Upper lobe of right lung (tissue), 1 donor: ENCODE measurements around the gene RGS3. TPM values are rescaled to one million over a fixed set of nuclear protein-coding genes. Genes with fewer than 3 reads are reported as not detected.
A peak's percentile ranks its signal among the peaks of the same experiment; 100 is the strongest.

Source experiments
- ATAC-seq: fragments of 200-7000 bp; cut with Tn5 transposase; one replicate; pipeline ENCODE4 v1.9.1; 2020; ENCODE audit warnings: mild to moderate bottlenecking, moderate library complexity
- DNase-seq: peaks from one replicate; pipeline ENCODE4 v3.0.0-alpha.2; 2020
- H3K27ac ChIP-seq: fragments of 200-600 bp; one replicate; pipeline ENCODE4 v1.8.0; 2022
- H3K27me3 ChIP-seq: fragments of 200-600 bp; one replicate; pipeline ENCODE4 v1.8.0; 2022; ENCODE audit warnings: mild to moderate bottlenecking
- H3K36me3 ChIP-seq: fragments of 200-600 bp; one replicate; pipeline ENCODE4 v1.8.0; 2022
- H3K4me1 ChIP-seq: fragments of 200-600 bp; one replicate; pipeline ENCODE4 v1.8.0; 2022
- H3K4me3 ChIP-seq: fragments of 200-600 bp; one replicate; pipeline ENCODE4 v1.8.0; 2022; ENCODE audit warnings: mild to moderate bottlenecking
- H3K9me3 ChIP-seq: fragments of 200-600 bp; one replicate; pipeline ENCODE4 v1.8.0; 2022
- intact Hi-C: fragments of 100-400 bp; cut with DNase I; formaldehyde crosslinking; loops from one replicate; pipeline ENCODE4 v1.11.0; 2022
- long read RNA-seq: library from polyadenylated mRNA; unstranded; transcript quantifications from one replicate; pipeline ENCODE4 v2.0.0, GENCODE V29; 2021
- total RNA-seq: library from RNA; stranded (reverse); fragmentation: NEBNext Ultra II Directional; extraction: Animal tissue kit (Norgen Biotek cat#: 25700); gene quantifications from one replicate; pipeline ENCODE4 v1.2.1, GENCODE V29; 2021
- TF ChIP-seq, protein P1 (sequence below): fragments of 200-600 bp; IDR thresholded peaks from one replicate; pipeline ENCODE4 v1.8.0; 2022; ENCODE audit warnings: antibody characterized with exemption
- donor health status: DM: no; HTN: yes; CAD: no; lungs with severe emphysema.

RGS3 gene
- total RNA-seq: 71.1 TPM
- long read RNA-seq, full-length matches to known transcripts: 30 of 92 reads
- long read RNA-seq, partial matches to known transcripts: 20 of 92 reads
- long read RNA-seq, other reads (novel, unspliced or antisense): 42 of 92 reads

DNA sequence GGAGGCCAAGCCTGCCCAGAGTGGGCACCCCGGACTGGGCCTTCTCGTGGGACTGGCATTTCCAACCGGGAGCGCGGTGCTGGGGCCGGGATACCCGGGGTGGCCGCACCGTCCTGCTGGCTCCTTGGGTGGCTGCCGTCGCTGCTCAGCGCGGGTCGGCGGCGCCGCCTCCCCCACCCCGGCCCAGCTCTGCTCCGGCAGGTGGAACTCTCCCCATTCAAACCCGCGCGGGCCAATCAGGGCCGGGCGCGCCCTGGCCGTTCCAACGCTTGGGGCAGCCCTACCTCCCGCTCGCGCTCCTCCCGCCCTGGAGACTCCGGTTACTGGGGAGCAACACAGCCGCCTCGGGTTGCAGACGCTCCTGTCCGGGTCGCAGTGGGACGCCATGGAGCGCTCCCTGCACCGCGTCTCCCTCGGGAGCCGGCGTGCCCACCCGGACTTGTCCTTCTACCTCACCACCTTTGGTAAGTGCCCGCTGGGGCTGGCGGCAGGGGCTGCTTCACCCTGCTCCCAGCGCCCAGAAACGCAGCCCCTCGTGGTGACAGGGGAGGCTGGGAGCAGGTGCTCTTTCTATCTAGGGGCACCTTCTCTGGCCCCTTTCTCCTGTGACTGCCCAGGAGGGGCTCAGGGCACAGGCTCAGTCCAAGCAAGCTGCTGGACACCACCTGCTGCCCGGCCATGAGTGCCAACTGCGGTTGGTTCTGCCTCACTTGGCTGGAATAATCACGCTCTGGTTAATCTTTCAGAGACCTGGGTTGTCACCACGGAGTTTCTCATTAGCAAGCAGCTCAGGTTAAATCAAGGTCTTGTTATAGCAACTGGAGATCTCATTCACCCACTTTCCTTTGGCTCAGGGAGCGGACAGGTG is at the start of gene RGS3:
Gene RGS3, plus strand, starts transcription at position 310 of the 868 bp plus-strand sequence. Its CDS starts 76 bp downstream, at position 386.
- ATAC-seq (peak; percentile 97), DNase-seq (peak; percentile 89)
- TF ChIP-seq, protein P1, sequence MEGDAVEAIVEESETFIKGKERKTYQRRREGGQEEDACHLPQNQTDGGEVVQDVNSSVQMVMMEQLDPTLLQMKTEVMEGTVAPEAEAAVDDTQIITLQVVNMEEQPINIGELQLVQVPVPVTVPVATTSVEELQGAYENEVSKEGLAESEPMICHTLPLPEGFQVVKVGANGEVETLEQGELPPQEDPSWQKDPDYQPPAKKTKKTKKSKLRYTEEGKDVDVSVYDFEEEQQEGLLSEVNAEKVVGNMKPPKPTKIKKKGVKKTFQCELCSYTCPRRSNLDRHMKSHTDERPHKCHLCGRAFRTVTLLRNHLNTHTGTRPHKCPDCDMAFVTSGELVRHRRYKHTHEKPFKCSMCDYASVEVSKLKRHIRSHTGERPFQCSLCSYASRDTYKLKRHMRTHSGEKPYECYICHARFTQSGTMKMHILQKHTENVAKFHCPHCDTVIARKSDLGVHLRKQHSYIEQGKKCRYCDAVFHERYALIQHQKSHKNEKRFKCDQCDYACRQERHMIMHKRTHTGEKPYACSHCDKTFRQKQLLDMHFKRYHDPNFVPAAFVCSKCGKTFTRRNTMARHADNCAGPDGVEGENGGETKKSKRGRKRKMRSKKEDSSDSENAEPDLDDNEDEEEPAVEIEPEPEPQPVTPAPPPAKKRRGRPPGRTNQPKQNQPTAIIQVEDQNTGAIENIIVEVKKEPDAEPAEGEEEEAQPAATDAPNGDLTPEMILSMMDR: no peak
- peak within 1 kb of the TSS; percentile 50 for H3K4me3 ChIP-seq
- H3K9me3 ChIP-seq: no peaks in the 10 kb centered on the region
- no peaks in the 10 kb centered on the region for H3K27me3 ChIP-seq
- no peaks in the 10 kb centered on the region for H3K36me3 ChIP-seq
- H3K4me1 ChIP-seq: no peaks in the 10 kb centered on the region
- H3K27ac ChIP-seq: no peak within 1 kb of the TSS
- intact Hi-C loops: no loop called here

- TF ChIP-seq, protein P1: no peak
- no peak for DNase-seq
- ATAC-seq: peak; percentile 77
- no peaks in the 10 kb centered on the region for H3K9me3 ChIP-seq
- no peak overlapping the region for H3K4me3 ChIP-seq
- H3K4me1 ChIP-seq: no peaks in the 10 kb centered on the region
- H3K36me3 ChIP-seq: no peaks in the 10 kb centered on the region
- intact Hi-C loops: no loop called here
- H3K27me3 ChIP-seq: no peaks in the 10 kb centered on the region
- H3K27ac ChIP-seq: peak overlapping the region; percentile 19
Measured at GRCh38 chr9:113416149-113416721, 47.3 kb upstream of the RGS3 start.

GRCh38 chr9:113417370-113417769 is 46.2 kb upstream of the RGS3 start:
- intact Hi-C loops: no loop called here
- Histone ChIP-seq H3K4me3 (no peak overlapping the region), H3K36me3 (no peaks in the 10 kb centered on the region), H3K27ac (no peak overlapping the region), H3K9me3 (no peaks in the 10 kb centered on the region), H3K4me1 (no peaks in the 10 kb centered on the region), H3K27me3 (no peaks in the 10 kb centered on the region)
- DNase-seq (no peak), ATAC-seq (no peak)
- TF ChIP-seq, protein P1: no peak

GRCh38 chr9:113421726-113422125 is 41.8 kb upstream of the RGS3 start:
- Histone ChIP-seq H3K27me3 (no peaks in the 10 kb centered on the region), H3K36me3 (no peaks in the 10 kb centered on the region), H3K4me3 (no peak overlapping the region), H3K4me1 (no peaks in the 10 kb centered on the region), H3K27ac (no peak overlapping the region), H3K9me3 (no peaks in the 10 kb centered on the region)
- DNase-seq (no peak), ATAC-seq (no peak)
- intact Hi-C loops: no loop called here
- TF ChIP-seq, protein P1: no peak

GRCh38 chr9:113425072-113425471 is 38.5 kb upstream of the RGS3 start:
- intact Hi-C loops: no loop called here
- H3K9me3 ChIP-seq: no peaks in the 10 kb centered on the region
- H3K4me1 ChIP-seq: no peaks in the 10 kb centered on the region
- H3K27me3 ChIP-seq: no peaks in the 10 kb centered on the region
- H3K36me3 ChIP-seq: no peaks in the 10 kb centered on the region
- TF ChIP-seq, protein P1: no peak
- no peak overlapping the region for H3K27ac ChIP-seq
- H3K4me3 ChIP-seq: no peak overlapping the region
- DNase-seq (no peak), ATAC-seq (no peak)
